ENCODE data around the gene ZKSCAN3. TPM values are rescaled to one million over a fixed set of nuclear protein-coding genes. Genes with fewer than 3 reads are reported as not detected.
A peak's percentile ranks its signal among the peaks of the same experiment; 100 is the strongest.
"Not testable (repeated sequence)": the region's sequence is repeated elsewhere in the genome, so short reads cannot be mapped to it uniquely, and the experiment has no call there.

ZKSCAN3 gene
- total RNA-seq: 3.4 and 7.5 TPM in 2 replicates

DNA sequence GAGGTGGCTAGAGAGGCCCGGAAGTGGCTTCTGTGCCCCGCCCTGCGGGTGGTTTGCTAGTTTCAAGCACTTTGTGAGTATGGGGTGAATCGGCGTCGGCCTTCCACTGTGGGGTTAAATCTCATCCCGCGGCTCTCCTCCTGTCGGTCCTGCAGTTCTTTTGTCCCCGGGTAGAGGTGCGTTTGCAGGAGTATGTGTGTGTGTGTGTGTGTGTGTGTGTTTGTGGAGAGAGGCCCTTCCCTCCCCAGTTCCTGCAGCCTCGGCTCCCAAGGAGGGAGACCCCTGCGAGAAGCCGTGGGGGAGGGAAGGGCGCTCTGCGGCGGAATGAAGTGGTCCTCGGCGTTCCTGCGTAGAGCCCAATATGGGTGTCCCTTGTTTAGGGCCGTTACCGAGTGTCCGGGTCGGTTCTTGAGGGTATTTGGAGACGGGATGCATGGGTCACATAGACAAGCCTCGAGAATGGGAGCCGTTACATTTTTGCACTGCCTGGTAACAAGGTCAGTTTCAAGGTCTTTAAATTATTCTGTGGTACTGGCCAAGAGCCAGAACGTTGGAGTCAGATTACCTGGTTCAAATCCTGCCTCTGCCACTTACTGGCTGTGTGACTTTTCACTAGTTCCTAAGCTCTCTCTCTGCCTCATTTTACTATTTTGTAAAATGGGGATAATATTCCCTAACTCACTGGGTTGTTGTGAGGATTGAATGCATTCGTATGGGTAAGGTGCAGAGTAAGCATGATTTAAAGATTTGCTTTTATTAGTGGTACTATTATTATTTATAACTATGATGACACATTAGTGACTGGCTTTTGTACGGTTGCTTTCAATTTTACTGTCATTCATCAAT lies at the start of gene ZKSCAN3:
TSS of gene ZKSCAN3 (plus strand) at position 56 of the 846 bp plus-strand sequence. CDS start 9,640 bp downstream, outside the sequence.
- DNase-seq (ENCODE audit: low read depth, low spot score): peak; percentile 43

GRCh38 chr6:28303570-28303969 lies 46.2 kb upstream of the ZKSCAN3 start:
- no peak for DNase-seq (ENCODE audit: low read depth, low spot score)

GRCh38 chr6:28306363-28306762 lies 43.4 kb upstream of the ZKSCAN3 start:
- DNase-seq (ENCODE audit: low read depth, low spot score): not testable (repeated sequence)

DNA sequence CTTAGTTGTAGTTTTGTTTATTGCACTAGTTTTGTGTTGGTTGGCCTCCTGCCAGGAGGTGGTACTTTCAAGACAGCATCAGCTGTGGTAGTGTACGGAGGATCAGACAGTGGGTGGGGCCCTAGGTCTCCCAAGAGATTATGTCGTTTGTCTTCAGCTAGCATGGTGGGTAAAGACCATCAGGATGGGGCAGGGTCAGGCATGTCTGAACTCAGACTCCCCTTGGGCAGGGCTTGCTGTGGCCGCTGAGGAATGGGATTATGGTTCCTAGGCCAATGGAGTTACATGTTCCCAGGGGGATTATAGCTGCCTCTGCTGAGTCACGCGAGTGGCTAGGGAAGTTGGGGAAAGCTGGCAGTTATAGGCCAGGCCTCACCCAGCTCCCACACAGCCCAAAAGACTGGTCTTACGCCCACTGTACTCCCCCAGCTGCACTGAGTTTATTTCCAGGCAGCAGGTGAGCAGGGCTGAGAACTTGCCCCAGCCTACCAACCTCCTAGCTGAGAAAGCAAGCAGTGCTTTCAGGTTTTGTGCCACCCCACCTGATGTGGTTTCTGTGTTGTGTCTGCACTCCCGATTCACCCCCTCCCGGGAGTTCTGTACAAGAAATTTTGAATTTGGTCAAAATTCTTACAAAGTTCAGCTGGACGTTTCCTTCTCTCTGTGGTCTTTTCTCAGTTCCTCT lies 38.5 kb upstream of the ZKSCAN3 start:
- DNase-seq (ENCODE audit: low read depth, low spot score): no peak

GRCh38 chr6:28312939-28313338 lies 36.8 kb upstream of the ZKSCAN3 start:
- DNase-seq (ENCODE audit: low read depth, low spot score): no peak

GRCh38 chr6:28315628-28316027 lies 34.1 kb upstream of the ZKSCAN3 start:
- DNase-seq (ENCODE audit: low read depth, low spot score): no peak

DNA sequence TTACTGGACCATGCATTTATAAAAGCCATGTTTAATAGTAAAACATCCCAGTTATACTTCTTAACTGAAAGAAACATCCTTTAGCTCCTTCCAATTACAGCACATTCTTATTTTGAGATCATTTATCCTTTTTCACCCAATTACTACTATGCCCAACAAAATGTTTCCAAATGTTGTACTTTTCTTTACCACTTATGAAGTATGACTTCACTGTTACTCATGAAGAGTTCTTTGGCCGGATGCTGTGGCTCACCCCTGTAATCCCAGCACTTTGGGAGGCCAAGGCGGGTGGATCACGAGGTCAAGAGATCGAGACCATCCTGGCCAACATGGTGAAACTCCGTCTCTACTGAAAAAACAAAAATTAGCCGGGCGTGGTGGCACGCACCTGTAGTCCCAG lies 31.9 kb upstream of the ZKSCAN3 start:
- not testable (repeated sequence) for DNase-seq (ENCODE audit: low read depth, low spot score)

- no peak for DNase-seq (ENCODE audit: low read depth, low spot score)
Measured at GRCh38 chr6:28322661-28323060, 27.1 kb upstream of the ZKSCAN3 start.

DNA sequence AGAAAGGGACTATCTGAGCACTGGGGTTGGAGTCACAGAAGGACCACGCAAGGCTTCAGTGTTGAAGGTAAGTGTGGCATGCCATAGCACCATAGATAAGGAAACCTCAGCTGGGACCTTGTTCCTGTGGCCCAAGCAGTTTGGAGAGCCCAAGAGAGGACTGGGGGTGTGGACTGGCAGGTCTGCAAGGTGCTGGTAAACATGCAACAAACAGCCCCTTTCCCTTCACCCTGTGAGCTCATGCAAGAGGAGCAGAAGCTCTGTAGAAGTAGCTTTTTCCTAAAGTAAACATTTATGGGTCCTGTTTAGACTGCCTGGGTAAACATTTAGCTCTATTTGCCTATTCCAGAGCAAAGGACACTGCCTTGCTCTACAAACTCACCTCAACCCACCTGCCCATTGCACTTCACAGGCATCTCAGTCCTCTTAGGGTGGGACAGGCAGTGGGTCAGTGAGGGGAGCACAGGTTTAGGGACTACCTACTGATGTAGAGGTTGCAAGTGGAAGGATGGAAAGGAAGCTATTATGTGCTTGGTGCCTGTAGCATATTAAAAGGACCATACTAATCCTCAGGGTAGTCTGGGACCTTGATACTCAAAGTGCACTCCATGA lies 25.8 kb upstream of the ZKSCAN3 start:
- no peak for DNase-seq (ENCODE audit: low read depth, low spot score)

- no peak for DNase-seq (ENCODE audit: low read depth, low spot score)
Measured at GRCh38 chr6:28326371-28326948, 23.3 kb upstream of the ZKSCAN3 start.

GRCh38 chr6:28330041-28330440 lies 19.7 kb upstream of the ZKSCAN3 start:
- no peak for DNase-seq (ENCODE audit: low read depth, low spot score)

DNA sequence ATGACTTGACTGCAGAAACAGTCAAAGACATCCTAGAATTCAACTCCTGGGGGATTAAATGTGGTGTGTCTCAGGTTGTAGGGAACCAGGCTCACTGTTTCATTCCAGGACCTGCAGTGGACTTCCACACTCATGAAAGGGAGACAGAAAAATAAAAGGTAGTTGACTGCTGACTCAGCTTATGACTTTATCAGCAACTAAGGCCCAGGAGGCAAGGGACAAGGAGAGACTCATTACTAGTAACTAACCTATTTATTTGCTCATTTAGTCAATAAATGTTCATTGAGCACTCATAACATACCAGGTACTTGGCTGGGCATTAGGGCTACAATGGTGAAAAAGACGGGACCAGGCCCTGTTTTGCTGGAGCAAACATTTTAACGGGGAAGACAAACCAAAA lies 16.7 kb upstream of the ZKSCAN3 start:
- no peak for DNase-seq (ENCODE audit: low read depth, low spot score)

GRCh38 chr6:28333599-28334018 lies 16.1 kb upstream of the ZKSCAN3 start:
- DNase-seq (ENCODE audit: low read depth, low spot score): no peak

DNA sequence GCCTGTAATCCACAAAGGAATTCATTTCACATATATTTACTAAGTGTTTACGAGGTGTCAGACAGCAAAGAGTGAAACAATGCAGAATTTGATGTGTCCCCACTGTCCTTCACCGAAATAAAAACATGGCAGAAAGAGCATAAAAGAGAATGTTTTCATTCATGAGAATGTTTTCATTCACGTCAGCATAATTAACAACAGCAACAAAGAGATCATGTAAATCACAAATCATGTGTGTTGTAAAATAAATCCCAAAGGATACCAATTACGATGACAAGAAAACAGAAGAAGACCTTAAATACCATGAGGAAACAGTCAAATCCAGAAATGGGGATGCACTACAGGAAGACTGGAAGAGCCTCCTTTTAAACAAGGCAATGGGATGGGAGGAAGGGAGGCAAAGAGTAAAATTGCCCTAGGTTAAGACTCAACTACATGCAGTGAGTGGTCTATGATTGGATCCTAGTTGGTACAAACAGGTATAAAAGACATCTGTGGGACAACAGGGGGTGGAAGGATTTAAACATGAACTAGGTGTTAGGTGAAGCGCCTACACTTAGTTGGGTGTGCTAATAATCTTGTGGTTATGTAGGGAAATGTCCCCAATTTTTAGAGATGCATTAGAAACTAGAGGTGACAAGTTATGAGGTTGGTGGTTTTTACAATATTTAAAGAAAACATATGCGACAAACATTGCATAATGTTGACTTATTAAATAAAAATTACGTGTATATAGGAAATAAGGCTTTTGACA lies 15.3 kb upstream of the ZKSCAN3 start:
- DNase-seq (ENCODE audit: low read depth, low spot score): no peak

DNA sequence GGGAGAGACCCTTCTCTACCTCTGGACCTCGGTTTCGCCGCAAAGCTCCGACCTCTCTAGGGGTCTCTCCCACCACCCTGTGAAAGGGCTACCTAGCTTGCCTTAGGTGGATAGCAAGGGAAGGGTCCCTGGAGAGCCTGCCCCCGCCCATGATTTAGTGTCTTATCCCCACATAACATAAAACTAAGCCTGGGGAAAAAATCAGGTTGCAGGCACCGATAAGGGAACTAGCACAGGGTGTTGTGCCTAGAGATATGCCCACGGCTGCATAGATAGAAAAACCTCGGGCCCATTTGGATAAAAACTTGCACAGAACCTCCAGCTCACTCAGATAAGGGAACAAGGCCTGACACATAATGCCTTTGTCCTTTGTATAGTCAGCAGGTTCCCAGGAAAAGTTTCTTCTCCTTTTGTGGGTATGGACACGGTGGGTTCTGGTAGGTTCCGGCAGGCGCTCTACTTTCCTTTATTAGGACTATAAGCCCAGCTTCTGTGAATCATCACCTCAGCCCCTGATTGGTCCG lies 14.6 kb upstream of the ZKSCAN3 start:
- no peak for DNase-seq (ENCODE audit: low read depth, low spot score)

GRCh38 chr6:28335564-28336283 lies 14.0 kb upstream of the ZKSCAN3 start, which contains the start of gene ZSCAN31:
Gene ZSCAN31 (minus strand): TSS chr6:28336148. CDS start chr6:28329683, 6,465 bp downstream.
- DNase-seq (ENCODE audit: low read depth, low spot score): peak; percentile 98

DNA sequence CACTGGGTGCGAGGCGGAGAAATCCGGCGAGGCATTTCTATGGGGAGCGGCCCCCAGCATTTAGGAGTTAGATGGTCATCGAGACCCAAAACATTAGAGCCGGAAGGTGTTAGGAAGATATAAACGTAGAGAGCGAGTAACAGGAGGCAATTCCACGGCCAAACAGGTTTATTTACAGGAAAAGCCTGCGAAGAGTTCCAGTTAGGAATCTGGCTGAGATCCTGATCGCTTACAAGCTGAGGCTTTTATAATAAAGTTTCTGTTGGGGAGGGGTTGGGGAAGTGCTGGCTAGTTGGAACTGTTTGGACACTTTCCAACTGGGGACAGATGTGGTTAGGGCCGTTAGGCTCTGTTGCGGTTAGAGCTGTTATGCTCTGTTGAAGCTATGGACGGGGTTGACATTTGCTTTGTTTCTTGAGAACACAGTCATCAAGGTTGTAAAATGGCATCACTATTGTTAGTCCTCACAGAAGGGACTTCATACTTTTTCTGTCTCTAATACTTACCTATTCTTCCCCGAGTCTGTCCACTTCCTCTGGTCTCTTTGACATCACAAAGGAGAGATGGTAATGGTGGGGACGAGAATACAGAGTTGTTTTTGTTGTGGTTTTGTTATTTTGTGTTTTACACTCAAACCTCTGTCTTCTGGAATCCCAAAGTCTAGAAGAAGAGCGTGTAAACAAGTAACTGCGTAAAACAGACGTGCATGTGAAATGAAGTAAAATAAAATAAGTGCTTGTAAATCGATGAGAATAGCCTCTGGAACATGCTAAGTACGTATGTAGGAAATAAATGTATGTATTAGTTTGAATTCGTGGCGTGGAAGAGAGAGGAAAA lies 13.2 kb upstream of the ZKSCAN3 start:
- no peak for DNase-seq (ENCODE audit: low read depth, low spot score)

- DNase-seq (ENCODE audit: low read depth, low spot score): no peak
Measured at GRCh38 chr6:28337121-28337520, 12.6 kb upstream of the ZKSCAN3 start.
